ENCODE data around the gene CCDC27.

DNA sequence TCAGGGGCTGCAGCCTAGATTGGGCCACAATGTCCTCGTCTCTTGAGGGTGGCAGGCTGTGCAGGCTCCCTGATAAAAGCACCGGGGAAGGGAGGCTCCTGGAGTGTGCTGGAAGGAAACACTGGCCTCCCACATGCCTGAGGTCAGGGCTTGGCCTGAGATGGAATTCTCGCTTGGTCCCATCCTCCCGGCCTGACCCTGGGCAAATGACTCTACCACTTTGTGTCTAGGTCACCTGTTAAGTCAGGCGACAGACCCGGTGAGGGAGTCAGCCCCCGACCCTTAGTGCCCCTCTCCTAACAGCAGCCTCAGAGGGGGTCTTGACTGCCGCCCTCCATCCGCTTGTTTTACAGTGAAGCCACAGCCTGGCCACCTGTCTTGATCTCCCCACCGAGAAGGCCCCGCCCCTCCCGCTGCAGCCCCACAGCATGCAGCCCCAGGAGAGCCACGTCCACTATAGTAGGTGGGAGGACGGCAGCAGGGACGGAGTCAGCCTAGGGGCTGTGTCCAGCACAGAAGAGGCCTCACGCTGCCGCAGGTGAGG, 22.8 kb downstream of the CCDC27 start:
- no peak for TF ChIP-seq EZH2 (IDR thresholded peaks at IDR 0.05; ENCODE audit: insufficient read depth, low read length)
- TF ChIP-seq, protein P1, sequence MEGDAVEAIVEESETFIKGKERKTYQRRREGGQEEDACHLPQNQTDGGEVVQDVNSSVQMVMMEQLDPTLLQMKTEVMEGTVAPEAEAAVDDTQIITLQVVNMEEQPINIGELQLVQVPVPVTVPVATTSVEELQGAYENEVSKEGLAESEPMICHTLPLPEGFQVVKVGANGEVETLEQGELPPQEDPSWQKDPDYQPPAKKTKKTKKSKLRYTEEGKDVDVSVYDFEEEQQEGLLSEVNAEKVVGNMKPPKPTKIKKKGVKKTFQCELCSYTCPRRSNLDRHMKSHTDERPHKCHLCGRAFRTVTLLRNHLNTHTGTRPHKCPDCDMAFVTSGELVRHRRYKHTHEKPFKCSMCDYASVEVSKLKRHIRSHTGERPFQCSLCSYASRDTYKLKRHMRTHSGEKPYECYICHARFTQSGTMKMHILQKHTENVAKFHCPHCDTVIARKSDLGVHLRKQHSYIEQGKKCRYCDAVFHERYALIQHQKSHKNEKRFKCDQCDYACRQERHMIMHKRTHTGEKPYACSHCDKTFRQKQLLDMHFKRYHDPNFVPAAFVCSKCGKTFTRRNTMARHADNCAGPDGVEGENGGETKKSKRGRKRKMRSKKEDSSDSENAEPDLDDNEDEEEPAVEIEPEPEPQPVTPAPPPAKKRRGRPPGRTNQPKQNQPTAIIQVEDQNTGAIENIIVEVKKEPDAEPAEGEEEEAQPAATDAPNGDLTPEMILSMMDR (IDR thresholded peaks at IDR 0.05; ENCODE audit: insufficient read depth, low read depth, low read length): no peak
